H1 (cell line): ENCODE results near the gene OOEP. TPM values are rescaled to one million over a fixed set of nuclear protein-coding genes. Genes with fewer than 3 reads are reported as not detected.

Source experiments
- CTCF ChIA-PET: fragments of 300-600 bp; sonication (Branson Sonifier 250); formaldehyde crosslinking; loops from one replicate; lab custom pipeline; 2021; ENCODE audit not compliant: partially characterized antibody; lab: Charles Lee
- POLR2A ChIA-PET: fragments of 300-600 bp; sonication (Branson Sonifier 250); formaldehyde crosslinking; loops from one replicate; lab custom pipeline; 2021; ENCODE audit warnings: inconsistent platforms; ENCODE audit not compliant: partially characterized antibody; lab: Charles Lee
- DNase-seq, 2 experiments: peaks; one replicate each; pipeline versions ENCODE4 v3.0.0 to v3.0.0-alpha.2; 2010 to 2022; ENCODE audit warnings: low spot score in 2 of 2, low read depth in 1 of 2, mixed read lengths in 1 of 2
- FAIRE-seq: peaks from 2 replicates; lab custom pipeline; 2011; peaks lifted over from hg19 to GRCh38; lab: Jason Lieb, UNC
- H2AFZ ChIP-seq: 2 replicates; pipeline ENCODE4 v1.8.1; 2012; ENCODE audit warnings: low read length, inconsistent platforms
- H2AK5ac ChIP-seq: 2 replicates; pipeline ENCODE4 v1.6.1; 2013; ENCODE audit warnings: low read depth, low read length
- H2BK120ac ChIP-seq: replicated peaks from 2 replicates; pipeline ENCODE3; 2013; ENCODE audit warnings: low read depth, low read length, inconsistent platforms
- H2BK12ac ChIP-seq: 2 replicates; pipeline ENCODE4 v1.6.1; 2013; ENCODE audit warnings: low read depth, low read length
- H2BK15ac ChIP-seq: 2 replicates; pipeline ENCODE4 v1.6.1; 2013; ENCODE audit warnings: low read length
- H2BK20ac ChIP-seq: 2 replicates; pipeline ENCODE4 v1.6.1; 2013; ENCODE audit warnings: low read length
- H2BK5ac ChIP-seq: 2 replicates; pipeline ENCODE4 v1.6.1; 2013; ENCODE audit warnings: low read depth, low read length
- H3K14ac ChIP-seq: 2 replicates; pipeline ENCODE4 v1.6.1; 2013; ENCODE audit warnings: inconsistent platforms; ENCODE audit not compliant: insufficient read length
- H3K18ac ChIP-seq: 2 replicates; pipeline ENCODE4 v1.6.1; 2013; ENCODE audit warnings: low read length; ENCODE audit errors: extremely low read depth
- H3K23ac ChIP-seq: 2 replicates; pipeline ENCODE4 v1.6.1; 2013; ENCODE audit warnings: inconsistent platforms; ENCODE audit not compliant: insufficient read length
- H3K23me2 ChIP-seq: 2 replicates; pipeline ENCODE4 v1.6.1; 2013; ENCODE audit warnings: low read depth, low read length
- H3K27ac ChIP-seq: 2 replicates; pipeline ENCODE4 v1.6.1; 2011; ENCODE audit warnings: low read depth, low read length, inconsistent platforms
- H3K27me3 ChIP-seq, 4 experiments: replicated peaks in 1 of 4; 1 replicate in 1 of 4; 2 replicates in 3 of 4; pipeline versions ENCODE4 v1.6.1 to v1.8.1; 2011 to 2013; ENCODE audit warnings: low read length in 3 of 4, mild to moderate bottlenecking in 3 of 4, inconsistent platforms in 2 of 4, mixed read lengths in 2 of 4, moderate library complexity in 1 of 4; ENCODE audit not compliant: control insufficient read depth in 3 of 4, insufficient read depth in 3 of 4; ENCODE audit errors: extremely low read depth in 1 of 4
- H3K36me3 ChIP-seq, 4 experiments: 2 replicates each; pipeline versions ENCODE4 v1.6.1 to v1.8.1; 2011 to 2013; ENCODE audit warnings: mild to moderate bottlenecking in 4 of 4, low read length in 3 of 4, moderate library complexity in 2 of 4, control low read depth in 1 of 4, inconsistent platforms in 1 of 4; ENCODE audit not compliant: insufficient read depth in 4 of 4, control insufficient read depth in 2 of 4
- H3K4ac ChIP-seq: replicated peaks from 2 replicates; pipeline ENCODE3; 2013; ENCODE audit warnings: low read length, low read depth, mixed read lengths, inconsistent platforms; ENCODE audit not compliant: insufficient read length
- H3K4me1 ChIP-seq, 4 experiments: replicated peaks in 1 of 4; 1 replicate in 1 of 4; 2 replicates in 3 of 4; pipeline versions ENCODE4 v1.6.1 to v1.8.1; 2011 to 2013; ENCODE audit warnings: low read length in 3 of 4, inconsistent platforms in 2 of 4, mixed read lengths in 1 of 4; ENCODE audit not compliant: insufficient read depth in 4 of 4, control insufficient read depth in 3 of 4
- H3K4me2 ChIP-seq, 2 experiments: 2 replicates each; pipeline versions ENCODE4 v1.6.1 to v1.8.1; 2011 to 2013; ENCODE audit warnings: low read depth in 2 of 2, low read length in 2 of 2, control low read depth in 1 of 2, inconsistent platforms in 1 of 2, mild to moderate bottlenecking in 1 of 2; ENCODE audit not compliant: insufficient read depth in 1 of 2
- H3K4me3 ChIP-seq, 4 experiments: fragments of 200-600, 300-600 bp in 1 of 4; sonication (generic), shearing (Covaris generic), sonication (Bioruptor Twin) in 1 of 4; 2 replicates each; pipeline versions ENCODE4 v1.5.1 to v1.8.1; 2011 to 2016; ENCODE audit warnings: low read length in 4 of 4, low read depth in 3 of 4, control low read depth in 2 of 4, inconsistent platforms in 2 of 4, mild to moderate bottlenecking in 2 of 4, mixed read lengths in 1 of 4, moderate library complexity in 1 of 4; ENCODE audit not compliant: insufficient read depth in 2 of 4; ENCODE audit errors: extremely low read depth in 1 of 4
- H3K56ac ChIP-seq: replicated peaks from 2 replicates; pipeline ENCODE3; 2013; ENCODE audit warnings: low read depth, mild to moderate bottlenecking, mixed read lengths, low read length, inconsistent platforms; ENCODE audit not compliant: insufficient read length
- H3K79me1 ChIP-seq: 2 replicates; pipeline ENCODE4 v1.6.1; 2013; ENCODE audit warnings: low read depth, low read length, control low read depth
- H3K79me2 ChIP-seq, 2 experiments: 2 replicates each; pipeline versions ENCODE4 v1.6.1 to v1.8.1; 2012 to 2013; ENCODE audit warnings: low read length in 2 of 2, mild to moderate bottlenecking in 2 of 2, inconsistent platforms in 1 of 2; ENCODE audit not compliant: insufficient read depth in 2 of 2, control insufficient read depth in 1 of 2
- H3K9ac ChIP-seq, 4 experiments: replicated peaks in 1 of 4; 1 replicate in 1 of 4; 2 replicates in 3 of 4; pipeline versions ENCODE4 v1.6.1 to v1.8.1; 2011 to 2013; ENCODE audit warnings: low read depth in 3 of 4, low read length in 3 of 4, control low read depth in 2 of 4, mild to moderate bottlenecking in 2 of 4, moderate library complexity in 2 of 4, inconsistent platforms in 1 of 4; ENCODE audit errors: extremely low read depth in 1 of 4
- H3K9me3 ChIP-seq, 2 experiments: 2 replicates each; pipeline versions ENCODE4 v1.6.1 to v1.8.1; 2012 to 2013; ENCODE audit warnings: mild to moderate bottlenecking in 2 of 2, moderate library complexity in 2 of 2, control low read depth in 1 of 2, inconsistent platforms in 1 of 2, low read depth in 1 of 2, low read length in 1 of 2, mixed read lengths in 1 of 2; ENCODE audit not compliant: insufficient read depth in 2 of 2
- H4K20me1 ChIP-seq, 2 experiments: replicated peaks in 1 of 2; 2 replicates each; pipeline versions ENCODE3 to v1.8.1; 2011 to 2013; ENCODE audit warnings: inconsistent platforms in 2 of 2, low read length in 2 of 2, mild to moderate bottlenecking in 1 of 2; ENCODE audit not compliant: insufficient read depth in 2 of 2, control insufficient read depth in 1 of 2
- H4K5ac ChIP-seq: 2 replicates; pipeline ENCODE4 v1.6.1; 2013; ENCODE audit warnings: low read length, low read depth, mixed read lengths, inconsistent platforms; ENCODE audit not compliant: insufficient read length
- H4K8ac ChIP-seq: 2 replicates; pipeline ENCODE4 v1.8.0; 2013; ENCODE audit warnings: mild to moderate bottlenecking, moderate library complexity, low read length, inconsistent platforms; ENCODE audit not compliant: insufficient read depth; ENCODE audit errors: extremely low read depth
- H4K91ac ChIP-seq: replicated peaks from 2 replicates; pipeline ENCODE3; 2013; ENCODE audit warnings: low read length, mixed read lengths, inconsistent platforms; ENCODE audit not compliant: insufficient read length
- GTF2F1 ChIP-seq: IDR thresholded peaks from 2 replicates; pipeline ENCODE4 v1.6.1; 2012; ENCODE audit warnings: low read depth, low read length, improper control_type of control experiment, borderline replicate concordance
- KDM4A ChIP-seq: IDR thresholded peaks from one replicate; pipeline ENCODE4 v1.7.1; 2012; ENCODE audit warnings: low read depth, mild to moderate bottlenecking, moderate library complexity, low read length, inconsistent platforms; ENCODE audit not compliant: severe bottlenecking
- PHF8 ChIP-seq: fragments of 200-600 bp; sonication (generic); conservative IDR thresholded peaks from 2 replicates; pipeline ENCODE4 v1.7.1; 2012; ENCODE audit warnings: low read depth, mild to moderate bottlenecking, inconsistent platforms, low read length, moderate library complexity
- POU5F1 ChIP-seq: IDR thresholded peaks from 2 replicates; pipeline ENCODE4 v1.6.1; 2011; ENCODE audit warnings: low read depth, mild to moderate bottlenecking, low read length, moderate library complexity
- RXRA ChIP-seq: IDR thresholded peaks from 2 replicates; pipeline ENCODE4 v1.6.1; 2011; ENCODE audit warnings: low read depth, mild to moderate bottlenecking, low read length, moderate library complexity; ENCODE audit not compliant: insufficient read depth
- SP2 ChIP-seq: IDR thresholded peaks from 2 replicates; pipeline ENCODE4 v1.6.1; 2012; ENCODE audit warnings: mild to moderate bottlenecking, low read length, inconsistent platforms
- SUZ12 ChIP-seq: fragments of 200-600 bp; sonication (generic); IDR thresholded peaks from 2 replicates; pipeline ENCODE4 v1.6.1; 2012; ENCODE audit warnings: mild to moderate bottlenecking, inconsistent platforms, low read length, moderate library complexity, mixed read lengths
- WGBS, 2 experiments: shearing (Covaris generic) in 1 of 2; methylation state at CpG; one replicate each; pipeline versions ENCODE4 v1.1.6 to v1.1.7; 2013 to 2015; ENCODE audit warnings: low lambda C conversion rate in 2 of 2, mixed read lengths in 2 of 2, inconsistent platforms in 1 of 2, low coverage in 1 of 2, missing lambda C conversion rate in 1 of 2; ENCODE audit not compliant: insufficient replicate concordance in 2 of 2, insufficient coverage in 1 of 2, insufficient read length in 1 of 2; ENCODE audit errors: extremely low coverage in 1 of 2, missing lambda C conversion rate in 1 of 2; 5-methylcytosine and 5-hydroxymethylcytosine counted together
- polyA plus RNA-seq, 7 experiments: library from polyadenylated mRNA; depleted of rRNA in 3 of 7; stranded (reverse) in 5 of 7; unstranded in 2 of 7; fragments of >200 nt in 5 of 7; fragments of 200-250 nt in 2 of 7; gene quantifications; 1 replicate in 5 of 7; 2 replicates in 1 of 7; 4 replicates in 1 of 7; pipeline versions ENCODE4 v1.2.1 to v1.2.3, GENCODE V29; 2011 to 2013; ENCODE audit warnings: missing spikeins in 2 of 7, mixed read lengths in 2 of 7
- total RNA-seq: library from RNA; stranded (reverse); fragmentation: NEBNext Ultra II Directional; extraction: Animal tissue kit (Norgen Biotek cat#: 25700); gene quantifications from 2 replicates; pipeline ENCODE4 v1.2.1, GENCODE V29; 2021

OOEP gene
- total and polyA plus RNA-seq, 2 of the 8 experiments (the other 6 are each of a cell fraction or from before 2014, with no cell fraction given): 0.20 to 0.41 TPM

DNA sequence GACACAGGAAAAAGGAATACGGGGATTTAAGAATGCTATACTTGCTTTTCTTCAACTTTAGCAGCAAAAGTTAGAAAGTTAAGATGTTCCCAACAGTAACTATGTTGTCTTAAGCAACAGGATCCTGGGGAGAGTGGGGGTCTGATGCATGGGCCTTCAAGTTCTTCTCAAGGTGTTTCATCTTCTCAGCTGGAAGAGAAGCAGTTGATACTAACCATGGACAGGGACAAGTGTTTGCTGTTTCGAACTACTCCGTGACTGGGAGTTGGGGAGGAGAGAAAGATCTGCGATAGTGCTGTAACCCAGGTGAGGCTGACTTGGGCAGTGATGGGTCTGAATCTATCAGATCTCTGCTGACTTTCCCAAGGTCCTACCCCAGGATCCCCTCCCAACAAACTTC, 1.0 kb downstream of the OOEP start:
- Histone ChIP-seq H3K27ac (no peak overlapping the region), H2BK20ac (peak overlapping the region; percentile 40; the same call in 1 of the 2 replicates), H2AFZ (0 out of 2 replicates have a peak overlapping the region, but pooled peaks have one; percentile 10), H3K79me1 (no peaks in the 10 kb centered on the region), H2BK15ac (no peak overlapping the region), H2BK12ac (0 out of 2 replicates have a peak overlapping the region, but pooled peaks have one; percentile 60), H3K9me3 (peaks cover 0 to 4% of the 10 kb centered on the region in 2 experiments; a peak in 1 of 4 replicates), H2BK120ac (peak overlapping the region; percentile 59), H3K4me2 (no peak overlapping the region), H4K20me1 (no peaks in the 10 kb centered on the region), H4K8ac (no peak overlapping the region), H2AK5ac (no peak overlapping the region), H3K23me2 (no peaks in the 10 kb centered on the region), H3K18ac (no peak overlapping the region), H3K36me3 (no peaks in the 10 kb centered on the region), H3K4me1 (peaks cover 0 to 6% (median 2%) of the 10 kb centered on the region in 4 experiments; a peak in 3 of 7 replicates), H3K79me2 (no peaks in the 10 kb centered on the region), H4K91ac (no peak overlapping the region), H3K23ac (no peak overlapping the region), H3K4me3 (no peak overlapping the region), H3K9ac (no peak overlapping the region), H2BK5ac (no peak overlapping the region), H4K5ac (no peak overlapping the region), H3K4ac (no peak overlapping the region), H3K56ac (no peak overlapping the region), H3K27me3 (no peaks in the 10 kb centered on the region), H3K14ac (no peak overlapping the region)
- ChIA-PET CTCF (interaction anchor here (0.6 to 1.5 kb wide), 2 partner anchors 10 to 20 kb away, joined by 3 to 6 read pairs; no protein-coding TSS in a partner anchor), POLR2A (no interaction called here)
- no peak for DNase-seq
- FAIRE-seq: no peak
- WGBS, 2 experiments: 90% methylated on average over 4 of the region's 4 CpGs; no CpG with 5 or more reads in 1 of the 2 experiments
- TF ChIP-seq GTF2F1: no peak
- no peak for TF ChIP-seq SUZ12
- no peak for TF ChIP-seq POU5F1
- TF ChIP-seq SP2: no peak
- TF ChIP-seq RXRA: no peak
- TF ChIP-seq PHF8: no peak
- no peak for TF ChIP-seq KDM4A
